ENCODE data around the gene MEI4. TPM values are rescaled to one million over a fixed set of nuclear protein-coding genes. Genes with fewer than 3 reads are reported as not detected.

Gene MEI4
- total and polyA plus RNA-seq, 2 of the 13 experiments (the other 11 are each of a cell fraction or from before 2014, with no cell fraction given), result not detected

GRCh38 chr6:77926198-77926751, 273.4 kb downstream of the MEI4 start (continued):
- no peak for TF ChIP-seq MLXIP (CRISPR knock-in tag; IDR thresholded peaks at IDR 0.05; ENCODE audit: borderline replicate concordance)
- TF ChIP-seq MAFF (IDR thresholded peaks at IDR 0.05; ENCODE audit: low read depth, low read length), result peak; percentile 93
- no peak for TF ChIP-seq ZBED4 (CRISPR knock-in tag; IDR thresholded peaks at IDR 0.05; ENCODE audit: borderline replicate concordance)
- no peak for TF ChIP-seq TFE3 (CRISPR knock-in tag; IDR thresholded peaks at IDR 0.05)
- no peak for TF ChIP-seq ZBTB1 (CRISPR knock-in tag; IDR thresholded peaks at IDR 0.05; ENCODE audit: borderline replicate concordance)
- TF ChIP-seq RFXAP (CRISPR knock-in tag; IDR thresholded peaks at IDR 0.05; ENCODE audit: borderline replicate concordance), result no peak
- TF ChIP-seq POLR2A (IDR thresholded peaks at IDR 0.05; ENCODE audit: insufficient read depth in 1 of 2, low read depth in 2 of 2, low read length in 2 of 2), result no peak
- peak; percentile 86 to 93 for TF ChIP-seq MAFK (conservative IDR thresholded peaks at IDR 0.05 in 1 of 2, IDR thresholded peaks at IDR 0.05 in 1 of 2; ENCODE audit: low read length in 2 of 2)
- TF ChIP-seq ATRX (CRISPR knock-in tag; IDR thresholded peaks at IDR 0.05; ENCODE audit: borderline replicate concordance), result no peak
- TF ChIP-seq RNF2 (conservative IDR thresholded peaks at IDR 0.05; ENCODE audit: low read depth), result no peak
- peak; percentile 80 for TF ChIP-seq RAD21 (CRISPR knock-in tag; IDR thresholded peaks at IDR 0.05)
- no peak for TF ChIP-seq ATF3 (CRISPR knock-in tag; IDR thresholded peaks at IDR 0.05)
- no peak for TF ChIP-seq ZNF639 (CRISPR knock-in tag; conservative IDR thresholded peaks at IDR 0.05)
- TF ChIP-seq POGZ (CRISPR knock-in tag; IDR thresholded peaks at IDR 0.05), result no peak
- peak; percentile 78 for TF ChIP-seq CTCF (CRISPR knock-in tag; IDR thresholded peaks at IDR 0.05)

Measured in HepG2 (cell line).